ENCODE data around the gene TEKT4.

DNA sequence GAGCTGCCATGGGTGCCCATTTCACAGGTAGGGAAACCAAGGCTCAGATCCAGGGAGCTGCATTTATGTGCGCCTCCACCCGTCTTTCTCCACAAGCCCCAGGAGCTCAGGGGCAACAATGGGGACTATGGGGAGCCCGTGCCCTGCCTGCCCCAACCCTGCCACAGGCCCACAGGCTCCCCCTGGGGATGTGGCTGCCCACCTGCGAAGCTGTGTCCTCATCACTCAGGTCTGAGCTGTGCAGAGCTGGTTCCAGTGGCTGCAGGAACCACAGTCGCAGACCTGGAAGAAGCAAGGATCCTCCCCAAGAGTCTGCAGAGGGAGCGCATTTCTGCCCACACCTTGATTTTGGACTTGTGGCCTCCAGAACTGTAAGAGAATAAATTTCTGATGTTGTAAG is 9.8 kb downstream of the TEKT4 start:
- TF ChIP-seq NFIC (IDR thresholded peaks at IDR 0.05) (no peak), YY1 (IDR thresholded peaks at IDR 0.05; ENCODE audit: low read depth) (no peak), TAF1 (IDR thresholded peaks at IDR 0.05; ENCODE audit: low read depth) (no peak), EGR1 (IDR thresholded peaks at IDR 0.05) (no peak), FOXM1 (IDR thresholded peaks at IDR 0.05; ENCODE audit: borderline replicate concordance, low read depth) (no peak), EP300 (IDR thresholded peaks at IDR 0.05; ENCODE audit: borderline replicate concordance) (no peak), ZBTB7A (IDR thresholded peaks at IDR 0.05; ENCODE audit: low read depth) (no peak), TCF12 (IDR thresholded peaks at IDR 0.05; ENCODE audit: low read depth) (no peak)
- TF ChIP-seq, protein P1, sequence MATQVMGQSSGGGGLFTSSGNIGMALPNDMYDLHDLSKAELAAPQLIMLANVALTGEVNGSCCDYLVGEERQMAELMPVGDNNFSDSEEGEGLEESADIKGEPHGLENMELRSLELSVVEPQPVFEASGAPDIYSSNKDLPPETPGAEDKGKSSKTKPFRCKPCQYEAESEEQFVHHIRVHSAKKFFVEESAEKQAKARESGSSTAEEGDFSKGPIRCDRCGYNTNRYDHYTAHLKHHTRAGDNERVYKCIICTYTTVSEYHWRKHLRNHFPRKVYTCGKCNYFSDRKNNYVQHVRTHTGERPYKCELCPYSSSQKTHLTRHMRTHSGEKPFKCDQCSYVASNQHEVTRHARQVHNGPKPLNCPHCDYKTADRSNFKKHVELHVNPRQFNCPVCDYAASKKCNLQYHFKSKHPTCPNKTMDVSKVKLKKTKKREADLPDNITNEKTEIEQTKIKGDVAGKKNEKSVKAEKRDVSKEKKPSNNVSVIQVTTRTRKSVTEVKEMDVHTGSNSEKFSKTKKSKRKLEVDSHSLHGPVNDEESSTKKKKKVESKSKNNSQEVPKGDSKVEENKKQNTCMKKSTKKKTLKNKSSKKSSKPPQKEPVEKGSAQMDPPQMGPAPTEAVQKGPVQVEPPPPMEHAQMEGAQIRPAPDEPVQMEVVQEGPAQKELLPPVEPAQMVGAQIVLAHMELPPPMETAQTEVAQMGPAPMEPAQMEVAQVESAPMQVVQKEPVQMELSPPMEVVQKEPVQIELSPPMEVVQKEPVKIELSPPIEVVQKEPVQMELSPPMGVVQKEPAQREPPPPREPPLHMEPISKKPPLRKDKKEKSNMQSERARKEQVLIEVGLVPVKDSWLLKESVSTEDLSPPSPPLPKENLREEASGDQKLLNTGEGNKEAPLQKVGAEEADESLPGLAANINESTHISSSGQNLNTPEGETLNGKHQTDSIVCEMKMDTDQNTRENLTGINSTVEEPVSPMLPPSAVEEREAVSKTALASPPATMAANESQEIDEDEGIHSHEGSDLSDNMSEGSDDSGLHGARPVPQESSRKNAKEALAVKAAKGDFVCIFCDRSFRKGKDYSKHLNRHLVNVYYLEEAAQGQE (IDR thresholded peaks at IDR 0.05; ENCODE audit: low read depth), result no peak
- TF ChIP-seq, protein P2, sequence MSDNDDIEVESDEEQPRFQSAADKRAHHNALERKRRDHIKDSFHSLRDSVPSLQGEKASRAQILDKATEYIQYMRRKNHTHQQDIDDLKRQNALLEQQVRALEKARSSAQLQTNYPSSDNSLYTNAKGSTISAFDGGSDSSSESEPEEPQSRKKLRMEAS (IDR thresholded peaks at IDR 0.05), result no peak
